Measurements from ENCODE around the gene UTS2.

- TF ChIP-seq CTCF (IDR thresholded peaks at IDR 0.05; ENCODE audit: insufficient read depth, low read length, poor library complexity, severe bottlenecking): no peak
- TF ChIP-seq EZH2phosphoT487 (conservative IDR thresholded peaks at IDR 0.05; ENCODE audit: low read length): no peak
Observed at GRCh38 chr1:7898962-7899361, 46.1 kb upstream of the UTS2 start.
